ENCODE results near the gene SPAG8.

GRCh38 chr9:35781066-35781465 lies 31.0 kb downstream of the SPAG8 start:
- TF ChIP-seq, protein P1, sequence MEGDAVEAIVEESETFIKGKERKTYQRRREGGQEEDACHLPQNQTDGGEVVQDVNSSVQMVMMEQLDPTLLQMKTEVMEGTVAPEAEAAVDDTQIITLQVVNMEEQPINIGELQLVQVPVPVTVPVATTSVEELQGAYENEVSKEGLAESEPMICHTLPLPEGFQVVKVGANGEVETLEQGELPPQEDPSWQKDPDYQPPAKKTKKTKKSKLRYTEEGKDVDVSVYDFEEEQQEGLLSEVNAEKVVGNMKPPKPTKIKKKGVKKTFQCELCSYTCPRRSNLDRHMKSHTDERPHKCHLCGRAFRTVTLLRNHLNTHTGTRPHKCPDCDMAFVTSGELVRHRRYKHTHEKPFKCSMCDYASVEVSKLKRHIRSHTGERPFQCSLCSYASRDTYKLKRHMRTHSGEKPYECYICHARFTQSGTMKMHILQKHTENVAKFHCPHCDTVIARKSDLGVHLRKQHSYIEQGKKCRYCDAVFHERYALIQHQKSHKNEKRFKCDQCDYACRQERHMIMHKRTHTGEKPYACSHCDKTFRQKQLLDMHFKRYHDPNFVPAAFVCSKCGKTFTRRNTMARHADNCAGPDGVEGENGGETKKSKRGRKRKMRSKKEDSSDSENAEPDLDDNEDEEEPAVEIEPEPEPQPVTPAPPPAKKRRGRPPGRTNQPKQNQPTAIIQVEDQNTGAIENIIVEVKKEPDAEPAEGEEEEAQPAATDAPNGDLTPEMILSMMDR (IDR thresholded peaks at IDR 0.05; ENCODE audit: low read depth, low read length, poor library complexity, severe bottlenecking), result no peak
- TF ChIP-seq EZH2phosphoT487 (IDR thresholded peaks at IDR 0.05; ENCODE audit: borderline replicate concordance, low read length), result no peak

All from DOHH2 (cell line).